Transverse colon (tissue), 4 donors: ENCODE results near the gene DTX3. TPM values are rescaled to one million over a fixed set of nuclear protein-coding genes. Genes with fewer than 3 reads are reported as not detected.
"Not testable (repeated sequence)": the region's sequence is repeated elsewhere in the genome, so short reads cannot be mapped to it uniquely, and the experiment has no call there.

ENCODE experiments used
- DNase-seq: peaks from one replicate; pipeline ENCODE4 v3.0.0-alpha.2; 2019
- H3K27ac ChIP-seq, 4 donors: fragments of 200-600 bp; sonication (generic); 2 replicates each; pipeline ENCODE4 v1.5.1; 2016 to 2018; ENCODE audit warnings: inconsistent platforms in 4 of 4
- H3K27me3 ChIP-seq: fragments of 200-600 bp; sonication (generic); 2 replicates; pipeline ENCODE4 v1.5.1; 2017; ENCODE audit warnings: inconsistent platforms
- H3K36me3 ChIP-seq, 4 donors: fragments of 200-600 bp; sonication (generic); 2 replicates each; pipeline ENCODE4 v1.5.1; 2017 to 2019; ENCODE audit warnings: inconsistent platforms in 4 of 4
- H3K4me1 ChIP-seq, 4 donors: fragments of 200-600 bp; sonication (generic); 2 replicates each; pipeline ENCODE4 v1.5.1; 2017 to 2020; ENCODE audit warnings: inconsistent platforms in 4 of 4
- H3K4me3 ChIP-seq, 4 donors: fragments of 200-600 bp; sonication (generic); 1 replicate in 1 of 4; 2 replicates in 3 of 4; pipeline versions ENCODE4 v1.5.1 to v1.6.1; 2017 to 2019; ENCODE audit warnings: inconsistent platforms in 4 of 4
- H3K9me3 ChIP-seq, 2 donors: fragments of 200-600 bp; sonication (generic); 2 replicates each; pipeline ENCODE4 v1.5.1; 2017 to 2019; ENCODE audit warnings: inconsistent platforms in 2 of 2
- EP300 ChIP-seq: sonication (generic); formaldehyde crosslinking; IDR thresholded peaks from one replicate; pipeline ENCODE4 v1.6.1; 2017; ENCODE audit warnings: antibody characterized with exemption, low read depth
- POLR2A ChIP-seq: fragments of 450-650 bp; IDR thresholded peaks from one replicate; pipeline ENCODE4 v1.6.1; 2016; ENCODE audit warnings: antibody characterized with exemption, mild to moderate bottlenecking, moderate library complexity
- POLR2AphosphoS5 ChIP-seq, 3 donors: sonication (generic); formaldehyde crosslinking; IDR thresholded peaks; one replicate each; pipeline ENCODE4 v1.6.1; 2016; ENCODE audit warnings: antibody characterized with exemption in 3 of 3
- WGBS, 2 donors: methylation state at CpG; one replicate each; pipeline ENCODE4 v1.1.5; 2018; ENCODE audit warnings: low coverage in 1 of 2; 5-methylcytosine and 5-hydroxymethylcytosine counted together
- in situ Hi-C, 4 donors: fragments of 200-750 bp; cut with MboI; loops; one replicate each; pipeline versions ENCODE4 v1.15.0 to v1.15.1; 2017; ENCODE audit warnings: low sequenced_read_pairs in 3 of 4, low pct_ligation_motif_present in 1 of 4, low pct_unique_long_range_greater_than_20kb in 1 of 4
- intact Hi-C: fragments of 100-400 bp; cut with DNase I; formaldehyde crosslinking; loops from one replicate; pipeline ENCODE4 v1.15.1; 2023; ENCODE audit warnings: low total_unique reads
- total RNA-seq, 4 donors: library from RNA; depleted of rRNA; stranded (reverse); fragments of >200 nt; gene quantifications; one replicate each; pipeline ENCODE4 v1.1.0, GENCODE V29; 2016
- TF ChIP-seq, protein P1 (sequence below), 5 experiments: fragments of 200-600 bp in 3 of 5; fragments of 450-650 bp in 2 of 5; sonication (generic) in 3 of 5; IDR thresholded peaks; 1 replicate in 2 of 5; 2 replicates in 3 of 5; pipeline ENCODE4 v1.5.1; 2016 to 2017; ENCODE audit warnings: antibody characterized with exemption in 5 of 5, inconsistent platforms in 3 of 5, mild to moderate bottlenecking in 2 of 5, moderate library complexity in 1 of 5

Gene DTX3
- total RNA-seq, 4 donors from 2014 or later: 8.0 to 10.9 (median 9.6) TPM

DNA sequence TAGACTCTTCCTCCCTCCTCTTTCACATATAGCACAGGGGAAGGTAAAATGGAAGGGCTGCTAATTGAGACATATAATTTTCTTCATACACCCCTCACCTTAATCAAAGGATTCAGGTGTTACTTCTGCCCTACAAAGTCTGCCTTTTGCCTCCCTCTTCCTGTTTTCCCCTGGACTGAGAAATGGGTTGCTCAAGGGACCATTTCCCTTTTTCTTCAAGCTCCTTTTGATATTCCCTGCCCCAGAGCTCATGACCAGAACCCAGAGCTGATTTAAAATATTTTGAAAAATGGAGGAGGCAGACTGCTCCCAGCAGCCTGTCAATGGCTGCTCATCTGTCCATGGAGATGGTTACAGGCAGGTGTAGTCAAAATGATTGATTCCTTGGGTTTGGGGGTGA, 19.9 kb upstream of the DTX3 start:
- no peaks in the 10 kb centered on the region for H3K9me3 ChIP-seq
- intact Hi-C loops (no loop called here), in situ Hi-C loops (loop anchor here in 2 of 4 donors (5.0 kb wide), 2 partner anchors 38 to 43 kb away; no protein-coding TSS in a partner anchor)
- TF ChIP-seq POLR2AphosphoS5 (IDR thresholded peaks at IDR 0.05) (no peak), POLR2A (no peak), EP300 (no peak)
- TF ChIP-seq, protein P1, sequence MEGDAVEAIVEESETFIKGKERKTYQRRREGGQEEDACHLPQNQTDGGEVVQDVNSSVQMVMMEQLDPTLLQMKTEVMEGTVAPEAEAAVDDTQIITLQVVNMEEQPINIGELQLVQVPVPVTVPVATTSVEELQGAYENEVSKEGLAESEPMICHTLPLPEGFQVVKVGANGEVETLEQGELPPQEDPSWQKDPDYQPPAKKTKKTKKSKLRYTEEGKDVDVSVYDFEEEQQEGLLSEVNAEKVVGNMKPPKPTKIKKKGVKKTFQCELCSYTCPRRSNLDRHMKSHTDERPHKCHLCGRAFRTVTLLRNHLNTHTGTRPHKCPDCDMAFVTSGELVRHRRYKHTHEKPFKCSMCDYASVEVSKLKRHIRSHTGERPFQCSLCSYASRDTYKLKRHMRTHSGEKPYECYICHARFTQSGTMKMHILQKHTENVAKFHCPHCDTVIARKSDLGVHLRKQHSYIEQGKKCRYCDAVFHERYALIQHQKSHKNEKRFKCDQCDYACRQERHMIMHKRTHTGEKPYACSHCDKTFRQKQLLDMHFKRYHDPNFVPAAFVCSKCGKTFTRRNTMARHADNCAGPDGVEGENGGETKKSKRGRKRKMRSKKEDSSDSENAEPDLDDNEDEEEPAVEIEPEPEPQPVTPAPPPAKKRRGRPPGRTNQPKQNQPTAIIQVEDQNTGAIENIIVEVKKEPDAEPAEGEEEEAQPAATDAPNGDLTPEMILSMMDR (IDR thresholded peaks at IDR 0.05): no peak
- H3K27me3 ChIP-seq: peaks cover 29% of the 10 kb centered on the region
- H3K4me1 ChIP-seq: no peaks in the 10 kb centered on the region
- no peaks in the 10 kb centered on the region for H3K36me3 ChIP-seq
- DNase-seq: no peak
- H3K4me3 ChIP-seq: no peak overlapping the region
- no peak overlapping the region for H3K27ac ChIP-seq

DNA sequence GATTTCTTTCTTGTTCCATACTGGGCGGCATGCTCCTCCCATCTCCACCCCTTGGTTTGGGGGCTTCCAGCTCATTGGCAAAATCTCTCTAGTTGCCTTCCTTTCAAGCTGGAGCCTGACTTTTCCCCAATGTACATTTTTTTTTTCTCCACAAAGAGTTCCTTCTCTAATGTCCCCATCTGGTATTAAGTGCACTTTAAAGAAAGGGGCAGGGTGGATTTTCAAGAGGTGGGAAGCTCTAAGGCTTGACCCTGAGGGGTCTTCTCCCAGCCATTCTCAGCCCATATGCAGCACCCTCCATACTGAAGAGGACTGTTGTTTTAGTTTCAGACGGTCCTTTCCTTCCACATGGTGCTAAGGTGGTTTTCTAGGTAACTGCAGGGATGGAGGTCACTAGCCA, 19.5 kb upstream of the DTX3 start:
- WGBS, 2 donors: 67 to 89% methylated on average over 2 of the region's 2 CpGs
- H3K36me3 ChIP-seq: no peaks in the 10 kb centered on the region
- peaks cover 0 to 1% (median under 1%) of the 10 kb centered on the region in 4 donors for H3K4me1 ChIP-seq
- intact Hi-C loops (no loop called here), in situ Hi-C loops (no loop called here)
- no peak overlapping the region for H3K4me3 ChIP-seq
- DNase-seq: no peak
- H3K9me3 ChIP-seq: no peaks in the 10 kb centered on the region
- peaks cover 29% of the 10 kb centered on the region for H3K27me3 ChIP-seq
- H3K27ac ChIP-seq: no peak overlapping the region
- TF ChIP-seq EP300 (no peak), POLR2AphosphoS5 (IDR thresholded peaks at IDR 0.05) (no peak), POLR2A (no peak)
- TF ChIP-seq, protein P1 (IDR thresholded peaks at IDR 0.05): no peak

DNA sequence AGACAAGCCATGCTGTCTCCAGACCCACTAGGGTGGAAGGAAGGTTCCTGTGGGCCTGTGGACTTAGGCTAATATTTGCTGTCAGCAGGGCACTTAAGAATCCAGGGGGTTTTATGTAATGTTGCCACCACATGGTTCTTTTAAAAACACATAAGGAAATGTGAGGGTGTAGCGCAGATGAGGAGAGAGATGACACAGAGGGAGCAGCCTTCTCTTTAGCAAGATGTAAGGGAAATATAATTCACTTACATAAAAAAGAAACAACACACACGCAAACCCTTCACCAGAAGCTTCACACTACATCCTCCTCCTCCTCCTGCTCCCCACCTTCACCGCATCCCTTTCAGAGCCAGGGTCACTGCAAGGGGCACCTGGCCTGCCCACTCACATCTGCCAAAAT, 18.5 kb upstream of the DTX3 start:
- TF ChIP-seq, protein P1 (IDR thresholded peaks at IDR 0.05): no peak
- TF ChIP-seq POLR2AphosphoS5 (IDR thresholded peaks at IDR 0.05) (no peak), POLR2A (no peak), EP300 (no peak)
- H3K27me3 ChIP-seq: peaks cover 29% of the 10 kb centered on the region
- intact Hi-C loops (no loop called here), in situ Hi-C loops (no loop called here)
- no peak overlapping the region for H3K27ac ChIP-seq
- 81 to 87% methylated on average over 3 of the region's 3 CpGs for WGBS, 2 donors
- H3K9me3 ChIP-seq: no peaks in the 10 kb centered on the region
- peaks cover 0 to 7% (median 6%) of the 10 kb centered on the region in 4 donors for H3K4me1 ChIP-seq
- no peak for DNase-seq
- no peak overlapping the region for H3K4me3 ChIP-seq
- no peaks in the 10 kb centered on the region for H3K36me3 ChIP-seq

DNA sequence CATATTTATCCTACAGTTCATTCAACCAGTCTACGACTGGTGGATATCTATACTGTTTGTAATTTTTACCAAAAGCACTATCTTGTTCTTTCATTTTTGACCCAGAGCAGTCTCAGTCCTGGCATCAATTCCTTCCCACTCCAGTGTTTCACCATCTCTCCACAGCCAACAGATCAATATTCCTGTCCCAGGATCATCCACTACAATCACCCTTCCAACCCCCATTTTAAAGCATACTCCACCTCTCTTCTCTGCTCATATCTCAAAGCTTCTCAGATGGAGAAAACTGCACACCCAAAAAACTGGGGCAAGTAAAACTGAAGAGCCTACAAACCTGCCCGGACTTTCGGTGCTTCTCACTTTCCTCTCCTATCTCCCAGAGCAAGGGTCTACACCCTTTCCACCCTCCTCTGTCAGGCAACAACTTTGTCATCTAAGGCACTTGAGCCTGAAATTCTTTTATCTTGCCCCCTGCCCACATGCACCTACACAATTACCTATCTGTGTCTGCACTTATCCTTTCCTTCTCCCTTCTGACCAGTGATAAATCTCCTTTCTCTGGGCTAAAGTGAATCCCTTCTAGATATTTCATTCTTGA, 17.7 kb upstream of the DTX3 start:
- no peaks in the 10 kb centered on the region for H3K36me3 ChIP-seq
- DNase-seq: no peak
- peaks cover 29% of the 10 kb centered on the region for H3K27me3 ChIP-seq
- in situ Hi-C loops: no loop called here
- no peak overlapping the region for H3K4me3 ChIP-seq
- no peaks in the 10 kb centered on the region for H3K9me3 ChIP-seq
- TF ChIP-seq, protein P1 (IDR thresholded peaks at IDR 0.05): no peak
- no peak for TF ChIP-seq POLR2A
- TF ChIP-seq EP300: no peak
- TF ChIP-seq POLR2AphosphoS5 (IDR thresholded peaks at IDR 0.05): no peak
- no peak overlapping the region for H3K27ac ChIP-seq
- 88 to 94% methylated on average over 3 of the region's 3 CpGs for WGBS, 2 donors
- peaks cover 1 to 11% (median 10%) of the 10 kb centered on the region in 4 donors for H3K4me1 ChIP-seq
- intact Hi-C loops: no loop called here

DNA sequence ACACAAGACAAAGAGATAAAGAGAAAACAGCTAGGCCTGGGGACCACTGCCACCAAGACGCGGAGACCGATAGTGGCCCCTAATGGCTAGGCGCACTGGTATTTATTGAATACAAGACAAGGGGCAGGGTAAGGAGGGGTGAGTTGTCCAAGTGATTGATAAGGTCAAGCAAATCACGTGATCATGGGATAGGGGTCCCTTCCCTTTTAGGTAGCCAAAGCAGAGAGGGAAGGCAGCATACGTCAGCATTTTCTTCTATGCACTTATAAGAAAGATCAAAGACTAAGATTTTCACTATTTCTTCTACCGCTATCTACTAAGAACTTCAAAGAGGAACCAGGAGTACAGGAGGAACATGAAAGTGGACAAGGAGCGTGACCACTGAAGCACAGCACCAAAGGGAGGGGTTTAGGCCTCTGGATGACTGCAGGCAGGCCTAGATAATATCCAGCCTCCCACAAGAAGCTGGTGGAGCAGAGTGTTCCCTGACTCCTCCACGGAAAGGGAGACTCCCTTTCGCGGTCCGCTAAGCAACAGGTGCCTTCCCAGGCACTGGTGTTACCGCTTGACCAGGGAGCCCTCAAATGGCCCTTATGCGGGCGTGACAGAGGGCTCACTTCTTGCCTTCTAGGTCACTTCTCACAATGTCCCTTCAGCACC, 15.5 kb upstream of the DTX3 start:
- H3K36me3 ChIP-seq, in situ Hi-C loops, intact Hi-C loops, H3K4me3 ChIP-seq, H3K27ac ChIP-seq, DNase-seq, H3K9me3 ChIP-seq: not testable (repeated sequence)
- Histone ChIP-seq H3K27me3 (peaks cover 15% of the 10 kb centered on the region), H3K4me1 (peaks cover 7 to 20% (median 17%) of the 10 kb centered on the region in 4 donors)
- 85 to 87% methylated on average over 5 to 15 of the region's 15 CpGs for WGBS, 2 donors
